ENCODE results near the gene SYNM. TPM values are rescaled to one million over a fixed set of nuclear protein-coding genes. Genes with fewer than 3 reads are reported as not detected.

Gene SYNM
- total RNA-seq, 4 donors from 2014 or later = 6.4 to 44.6 (median 36.4) TPM

DNA sequence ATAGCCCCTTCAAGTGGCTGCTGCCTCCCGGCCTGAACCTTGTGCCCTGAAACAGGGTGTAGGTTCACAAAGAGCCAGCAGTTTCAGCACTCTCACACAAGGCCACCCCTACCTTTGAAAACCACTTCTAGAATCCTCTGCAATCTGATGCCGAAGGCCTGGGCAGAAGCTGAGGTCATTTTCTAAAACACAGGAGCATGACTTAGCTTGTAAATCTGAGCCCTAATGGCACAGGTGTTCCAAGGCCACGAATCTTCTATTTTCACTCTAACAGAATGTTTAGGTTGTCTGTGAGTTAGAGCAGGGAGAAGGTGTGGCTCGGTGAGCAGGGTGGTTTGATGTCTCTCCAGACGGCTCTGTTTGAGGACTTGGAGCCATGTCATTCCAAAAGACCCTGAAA, 62.3 kb downstream of the SYNM start:
- H3K9me3 ChIP-seq = no peaks in the 10 kb centered on the region
- H3K36me3 ChIP-seq = no peaks in the 10 kb centered on the region
- H3K27me3 ChIP-seq = no peaks in the 10 kb centered on the region
- no peak for DNase-seq
- no peak overlapping the region for H3K4me3 ChIP-seq
- H3K27ac ChIP-seq = peak overlapping the region in 1 of 2 donors; percentile 90
- peaks cover 0 to 6% of the 10 kb centered on the region in 2 donors for H3K4me1 ChIP-seq
- TF ChIP-seq, protein P1, sequence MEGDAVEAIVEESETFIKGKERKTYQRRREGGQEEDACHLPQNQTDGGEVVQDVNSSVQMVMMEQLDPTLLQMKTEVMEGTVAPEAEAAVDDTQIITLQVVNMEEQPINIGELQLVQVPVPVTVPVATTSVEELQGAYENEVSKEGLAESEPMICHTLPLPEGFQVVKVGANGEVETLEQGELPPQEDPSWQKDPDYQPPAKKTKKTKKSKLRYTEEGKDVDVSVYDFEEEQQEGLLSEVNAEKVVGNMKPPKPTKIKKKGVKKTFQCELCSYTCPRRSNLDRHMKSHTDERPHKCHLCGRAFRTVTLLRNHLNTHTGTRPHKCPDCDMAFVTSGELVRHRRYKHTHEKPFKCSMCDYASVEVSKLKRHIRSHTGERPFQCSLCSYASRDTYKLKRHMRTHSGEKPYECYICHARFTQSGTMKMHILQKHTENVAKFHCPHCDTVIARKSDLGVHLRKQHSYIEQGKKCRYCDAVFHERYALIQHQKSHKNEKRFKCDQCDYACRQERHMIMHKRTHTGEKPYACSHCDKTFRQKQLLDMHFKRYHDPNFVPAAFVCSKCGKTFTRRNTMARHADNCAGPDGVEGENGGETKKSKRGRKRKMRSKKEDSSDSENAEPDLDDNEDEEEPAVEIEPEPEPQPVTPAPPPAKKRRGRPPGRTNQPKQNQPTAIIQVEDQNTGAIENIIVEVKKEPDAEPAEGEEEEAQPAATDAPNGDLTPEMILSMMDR (IDR thresholded peaks at IDR 0.05) = no peak
- no peak for TF ChIP-seq POLR2A (IDR thresholded peaks at IDR 0.05)
- intact Hi-C loops (cut with DNase I; ENCODE audit: low total_unique reads) = no loop called here

DNA sequence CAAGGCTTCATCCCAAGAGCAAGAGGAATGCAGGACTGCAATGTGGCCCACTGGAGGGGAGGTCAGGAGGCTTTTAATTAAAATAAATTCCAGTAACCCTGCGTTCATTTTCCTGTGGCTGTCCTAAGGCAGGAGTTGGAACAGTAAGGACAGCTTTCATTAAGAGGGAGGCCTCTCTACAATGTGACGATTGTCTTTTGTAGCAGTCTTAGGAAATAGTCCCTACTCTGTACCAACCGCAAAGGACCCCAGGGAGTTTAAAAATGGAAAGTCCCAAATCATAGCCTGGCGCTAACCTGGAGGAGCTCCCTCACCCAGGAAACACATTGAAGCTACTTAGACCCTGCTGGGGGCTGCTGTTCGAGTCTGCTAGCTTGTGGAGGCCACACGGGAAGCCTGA, 62.8 kb downstream of the SYNM start:
- Histone ChIP-seq H3K9me3 (no peaks in the 10 kb centered on the region), H3K27ac (peak overlapping the region; percentile 72 to 90), H3K4me1 (peaks cover 0 to 6% of the 10 kb centered on the region in 2 donors), H3K36me3 (no peaks in the 10 kb centered on the region), H3K27me3 (no peaks in the 10 kb centered on the region), H3K4me3 (no peak overlapping the region)
- intact Hi-C loops (cut with DNase I; ENCODE audit: low total_unique reads) = no loop called here
- TF ChIP-seq, protein P1 (IDR thresholded peaks at IDR 0.05) = no peak
- no peak for TF ChIP-seq POLR2A (IDR thresholded peaks at IDR 0.05)
- DNase-seq = no peak

DNA sequence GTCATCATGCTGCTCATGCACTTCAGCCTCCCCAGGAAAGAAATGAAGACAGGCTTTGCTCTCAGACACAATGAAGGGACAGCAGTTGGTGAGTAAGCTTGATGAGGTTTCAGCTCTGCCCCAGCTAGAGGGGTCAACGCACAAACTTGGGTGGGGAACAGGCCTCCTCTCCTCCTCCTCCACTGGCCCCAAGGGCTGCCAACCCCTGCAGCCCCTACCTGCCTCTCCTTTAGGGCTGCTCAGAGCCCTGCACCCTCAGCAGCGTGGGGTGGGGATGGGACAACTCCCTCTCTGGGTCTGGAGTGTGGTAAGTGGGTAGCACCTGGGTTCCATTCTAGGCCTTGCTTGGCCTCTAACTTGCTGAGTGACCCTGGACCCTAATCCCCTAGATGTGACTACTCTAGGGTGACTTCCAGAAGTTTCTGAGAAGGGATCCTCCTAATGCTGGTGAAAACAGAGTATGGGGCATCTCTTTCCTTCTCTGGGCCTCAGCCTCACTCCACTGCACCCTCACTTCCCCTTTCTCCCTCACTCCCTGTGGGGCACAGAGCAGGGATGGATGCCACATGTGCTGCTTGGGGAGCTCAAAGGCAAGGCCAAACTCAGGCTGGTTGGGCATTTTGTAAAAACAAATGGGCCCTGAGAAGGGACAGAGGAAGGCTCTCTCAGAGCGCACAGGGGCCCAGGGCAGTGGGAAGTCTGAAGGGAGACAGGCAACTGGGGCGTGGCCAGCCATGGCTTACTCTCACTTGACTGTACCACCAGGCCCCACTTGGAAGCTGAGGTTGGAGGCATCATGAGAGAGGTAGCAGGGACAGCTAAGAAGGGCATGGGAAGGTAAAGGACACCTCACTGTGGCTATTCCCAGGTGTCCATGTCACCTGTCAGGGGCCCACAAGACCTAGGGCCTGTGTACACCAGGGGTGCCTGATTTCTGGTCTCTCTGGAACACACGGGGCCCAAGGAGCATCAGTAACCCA, 64.0 kb downstream of the SYNM start:
- intact Hi-C loops (cut with DNase I; ENCODE audit: low total_unique reads) = no loop called here
- no peak for DNase-seq
- H3K27ac ChIP-seq = peak overlapping the region; percentile 72 to 90
- no peak overlapping the region for H3K4me3 ChIP-seq
- H3K4me1 ChIP-seq = peaks cover 0 to 6% of the 10 kb centered on the region in 2 donors
- H3K9me3 ChIP-seq = no peaks in the 10 kb centered on the region
- TF ChIP-seq, protein P1 (IDR thresholded peaks at IDR 0.05) = no peak
- no peak for TF ChIP-seq POLR2A (IDR thresholded peaks at IDR 0.05)
- no peaks in the 10 kb centered on the region for H3K27me3 ChIP-seq
- H3K36me3 ChIP-seq = no peaks in the 10 kb centered on the region

DNA sequence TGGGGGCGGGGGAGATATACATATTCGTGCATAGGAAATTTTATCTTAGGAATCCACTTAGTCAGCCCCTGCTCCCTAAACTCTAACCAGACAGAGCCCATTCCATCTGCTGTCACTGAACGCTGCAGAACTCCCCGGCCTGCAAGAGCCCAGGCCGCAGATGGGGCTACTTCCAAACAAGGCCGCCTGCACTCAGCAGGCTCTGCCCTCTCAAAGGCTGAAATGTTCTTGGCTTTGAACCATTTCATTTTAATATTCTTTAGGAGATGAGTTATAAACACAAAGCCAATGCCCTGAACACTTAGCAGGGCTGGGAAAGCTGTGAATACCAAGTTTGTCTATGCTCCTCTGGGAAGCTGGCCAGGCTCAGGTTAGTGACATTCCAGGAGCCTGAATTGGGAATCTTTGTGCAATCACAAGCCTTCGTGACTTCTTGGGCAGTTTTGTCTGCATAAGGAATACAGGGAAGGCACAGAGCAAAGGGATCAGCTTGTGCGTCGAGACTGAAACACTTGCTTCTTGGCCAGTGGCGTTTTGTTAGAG, 65.0 kb downstream of the SYNM start:
- no peaks in the 10 kb centered on the region for H3K36me3 ChIP-seq
- intact Hi-C loops (cut with DNase I; ENCODE audit: low total_unique reads) = no loop called here
- peaks cover 0 to 6% of the 10 kb centered on the region in 2 donors for H3K4me1 ChIP-seq
- no peaks in the 10 kb centered on the region for H3K27me3 ChIP-seq
- DNase-seq = peak; percentile 56 to 58
- TF ChIP-seq, protein P1 (IDR thresholded peaks at IDR 0.05) = no peak
- TF ChIP-seq POLR2A (IDR thresholded peaks at IDR 0.05) = no peak
- no peaks in the 10 kb centered on the region for H3K9me3 ChIP-seq
- no peak overlapping the region for H3K4me3 ChIP-seq
- H3K27ac ChIP-seq = peak overlapping the region; percentile 72 to 90
